ENCODE data around the gene PLEKHA6. TPM values are rescaled to one million over a fixed set of nuclear protein-coding genes. Genes with fewer than 3 reads are reported as not detected.

Gene PLEKHA6
- total RNA-seq, 1 experiment from 2014 or later = 2.1 TPM

DNA sequence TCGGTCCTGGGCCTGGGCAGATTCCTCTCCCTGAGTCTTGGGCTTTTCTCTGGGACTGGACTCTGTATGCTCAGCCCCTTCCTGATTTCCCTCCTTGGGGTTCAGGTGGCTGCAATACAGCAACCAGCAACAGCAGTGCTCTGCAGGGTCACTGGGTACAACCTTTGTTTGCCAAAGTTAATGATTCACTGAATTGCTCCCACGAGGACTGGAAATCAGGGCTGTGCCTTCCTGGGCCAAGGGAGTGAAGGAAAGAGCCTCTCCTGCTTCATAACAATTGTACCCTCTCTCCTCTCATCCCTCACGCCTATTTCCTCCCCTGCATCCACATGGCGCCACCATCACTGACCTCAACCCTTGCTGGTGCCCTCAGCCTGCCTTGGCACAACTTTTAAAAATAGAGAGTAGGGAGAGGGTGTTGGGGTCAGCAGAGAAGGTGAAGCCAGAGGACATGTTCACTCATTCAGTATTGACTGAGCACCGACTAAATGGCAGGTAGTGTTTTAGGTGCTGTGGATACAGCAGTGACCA is 93.2 kb downstream of the PLEKHA6 start:
- Histone ChIP-seq H2BK5ac (ENCODE audit: insufficient read length, low read length) (no peak overlapping the region), H3T11ph (ENCODE audit: low read length) (no peak overlapping the region), H3K56ac (ENCODE audit: insufficient read length, low read depth, low read length) (no peak overlapping the region), H3K4ac (ENCODE audit: low read depth, low read length) (no peak overlapping the region), H2BK20ac (ENCODE audit: low read depth, low read length, poor library complexity, severe bottlenecking) (no peak overlapping the region), H3K18ac (ENCODE audit: insufficient read length, low read depth, low read length) (no peak overlapping the region), H3K4me1 (ENCODE audit: insufficient read depth, low read length) (no peaks in the 10 kb centered on the region), H3K27me3 (ENCODE audit: insufficient read depth, low read length) (no peaks in the 10 kb centered on the region), H2AK5ac (ENCODE audit: insufficient read length, low read length) (no peak overlapping the region), H3K23ac (ENCODE audit: insufficient read length, low read depth, low read length) (no peak overlapping the region), H2BK12ac (ENCODE audit: insufficient read length, low read depth, low read length) (no peak overlapping the region), H3K4me2 (ENCODE audit: insufficient read depth, insufficient read length, low read length) (no peak overlapping the region), H3K27ac (ENCODE audit: insufficient read length, low read depth, low read length) (no peak overlapping the region), H4K5ac (ENCODE audit: insufficient read length, low read depth, low read length) (no peak overlapping the region), H3K9ac (ENCODE audit: extremely low read depth, insufficient read length, low read length) (no peak overlapping the region), H4K20me1 (ENCODE audit: control insufficient read depth, insufficient read depth, insufficient read length) (no peaks in the 10 kb centered on the region), H2AFZ (ENCODE audit: low read length) (no peak overlapping the region), H4K91ac (ENCODE audit: insufficient read length, low read depth, low read length) (no peak overlapping the region), H3K23me2 (ENCODE audit: insufficient read length, low read depth, low read length, poor library complexity, severe bottlenecking) (no peaks in the 10 kb centered on the region), H3K79me1 (ENCODE audit: insufficient read depth, low read depth, low read length, poor library complexity, severe bottlenecking) (no peaks in the 10 kb centered on the region), H4K8ac (replicated peaks; ENCODE audit: insufficient read length, low read depth, low read length) (no peak overlapping the region), H2BK15ac (ENCODE audit: low read depth, low read length) (no peak overlapping the region), H3K79me2 (ENCODE audit: insufficient read depth, low read length) (no peaks in the 10 kb centered on the region), H3K14ac (ENCODE audit: insufficient read depth, low read length) (no peak overlapping the region), H3K9me3 (ENCODE audit: control insufficient read depth, low read depth, low read length) (no peaks in the 10 kb centered on the region), H2BK120ac (ENCODE audit: low read depth, low read length, poor library complexity, severe bottlenecking) (no peak overlapping the region)
- Mint-ChIP-seq H3K27me3 (ENCODE audit: low read depth) (peaks cover 3% of the 10 kb centered on the region), H3K36me3 (ENCODE audit: insufficient read depth in 1 of 3, low read depth in 3 of 3) (peaks cover 0 to 1% (median 0%) of the 10 kb centered on the region in 3 experiments; a peak in 2 of 7 replicates), H3K9me3 (no peaks in the 10 kb centered on the region), H3K27ac (no peak overlapping the region), H3K4me1 (peaks cover 3 to 6% of the 10 kb centered on the region in 2 experiments), H3K4me3 (no peak overlapping the region)
- WGBS (ENCODE audit: extremely low coverage, insufficient read length, low lambda C conversion rate) = no CpG with 5 or more reads among the region's 5 CpGs
- no peak for DNase-seq
- TF ChIP-seq CTCF (conservative IDR thresholded peaks at IDR 0.05) = no peak
